GM19324 (cell line): ENCODE results near the gene PARP1.

ENCODE experiments used
- ATAC-seq: cut with Tn5 transposase; IDR thresholded peaks from one replicate; pipeline ENCODE4 v1.9.1; 2021; ENCODE audit warnings: mild to moderate bottlenecking, moderate library complexity; ENCODE audit not compliant: unreplicated experiment, low FRiP score

PARP1 gene

DNA sequence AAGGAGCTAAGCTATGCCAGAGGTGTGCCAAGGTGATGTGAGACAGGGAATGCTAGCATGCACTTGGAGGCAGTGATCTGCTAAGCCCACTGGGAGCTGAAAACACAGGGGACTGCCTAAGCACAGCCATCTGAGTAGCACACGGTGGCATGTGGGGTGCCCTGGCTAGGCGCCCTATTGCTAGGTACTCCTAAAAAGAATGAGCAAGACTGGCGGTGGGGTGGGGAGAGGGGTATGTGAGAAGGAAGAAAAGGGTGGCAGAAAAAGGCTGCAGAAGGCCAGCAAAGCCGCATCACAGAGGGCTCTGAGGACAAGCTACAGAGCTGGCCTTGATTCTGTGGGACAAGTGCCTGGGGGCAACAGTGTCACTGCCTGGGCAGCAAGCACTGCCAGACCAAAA, 23.9 kb downstream of the PARP1 start:
- ATAC-seq = no peak

DNA sequence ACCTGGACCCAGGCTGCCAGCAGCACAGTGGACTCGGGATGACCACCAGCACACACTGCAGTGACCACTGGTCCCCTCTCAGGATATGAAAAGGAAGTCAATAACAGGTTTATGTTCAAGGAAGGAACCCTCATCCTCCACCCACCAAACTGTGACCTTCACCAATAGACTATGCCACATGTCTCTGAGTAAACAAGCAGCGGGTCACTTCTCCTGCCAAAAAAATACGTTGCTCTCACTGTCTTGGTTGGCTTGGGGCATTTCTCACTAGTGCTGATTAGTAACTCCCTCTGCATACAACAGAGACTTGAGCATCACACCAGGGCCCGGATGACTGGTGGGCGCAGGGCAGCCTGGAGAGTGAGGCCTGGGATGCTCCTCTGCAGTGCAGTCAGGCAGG, 25.9 kb downstream of the PARP1 start:
- no peak for ATAC-seq

GRCh38 chr1:226381226-226381998, 26.5 kb downstream of the PARP1 start:
- no peak for ATAC-seq

GRCh38 chr1:226378071-226378470, 29.8 kb downstream of the PARP1 start:
- no peak for ATAC-seq

GRCh38 chr1:226376300-226376699, 31.6 kb downstream of the PARP1 start:
- ATAC-seq = no peak

GRCh38 chr1:226373376-226373775, 34.5 kb downstream of the PARP1 start:
- no peak for ATAC-seq

- ATAC-seq = no peak
These were observed 35.0 kb downstream of the PARP1 start for GRCh38 chr1:226372885-226373284.

- ATAC-seq = no peak
These were observed 35.9 kb downstream of the PARP1 start for GRCh38 chr1:226371866-226372490.

DNA sequence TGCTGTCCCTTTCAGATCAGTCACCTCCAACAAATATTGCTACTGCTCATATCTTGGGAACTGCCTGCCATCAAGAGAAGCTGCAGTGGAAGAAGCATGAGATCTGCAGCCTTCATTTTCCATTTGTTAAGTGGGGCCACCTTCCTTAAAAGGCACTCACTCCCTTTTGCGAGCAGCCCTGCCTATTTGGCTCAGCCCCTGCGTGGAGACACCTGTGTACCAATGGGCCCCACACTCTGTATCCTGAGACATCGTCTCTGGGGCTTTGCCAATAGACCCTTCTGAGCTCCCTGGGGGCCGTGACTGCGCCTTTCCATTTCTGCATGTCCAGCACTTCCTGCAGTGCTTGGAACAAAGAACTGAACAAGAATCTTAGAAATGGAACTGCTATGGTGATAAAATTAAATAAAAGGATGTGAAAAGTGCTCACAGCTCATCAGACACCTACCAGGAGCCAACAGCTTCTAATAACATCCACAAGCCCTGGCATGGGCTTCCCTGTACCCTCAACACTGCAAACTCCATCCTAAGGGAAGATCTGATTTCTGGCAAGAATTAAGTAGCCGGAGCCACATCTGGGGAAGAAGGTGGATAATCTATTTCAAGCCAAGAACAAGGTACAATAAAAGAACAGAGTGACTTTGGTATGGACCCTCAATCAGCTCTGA, 36.7 kb downstream of the PARP1 start:
- ATAC-seq = no peak

- peak; percentile 57 for ATAC-seq
These were observed 37.6 kb downstream of the PARP1 start for GRCh38 chr1:226370144-226370923.

DNA sequence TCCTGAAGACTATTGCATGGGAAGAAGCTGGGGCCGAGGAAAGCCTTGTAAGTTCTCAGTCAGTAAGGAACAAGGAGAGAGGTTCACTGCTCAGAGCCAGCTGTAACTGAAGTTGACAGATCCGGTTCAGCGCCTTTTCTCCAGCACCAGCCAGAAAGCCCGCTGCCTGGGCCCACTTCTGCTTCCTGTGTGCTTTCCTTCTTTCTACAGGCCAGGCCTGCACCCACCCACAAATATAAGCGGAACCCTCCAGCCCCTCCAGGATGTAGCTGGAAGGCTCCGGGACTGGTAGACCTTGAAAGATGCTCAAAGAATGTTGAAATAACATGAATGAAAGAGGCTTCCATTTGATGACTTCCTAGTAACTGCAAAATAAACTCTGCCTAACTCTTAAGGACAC, 38.8 kb downstream of the PARP1 start:
- ATAC-seq = no peak

DNA sequence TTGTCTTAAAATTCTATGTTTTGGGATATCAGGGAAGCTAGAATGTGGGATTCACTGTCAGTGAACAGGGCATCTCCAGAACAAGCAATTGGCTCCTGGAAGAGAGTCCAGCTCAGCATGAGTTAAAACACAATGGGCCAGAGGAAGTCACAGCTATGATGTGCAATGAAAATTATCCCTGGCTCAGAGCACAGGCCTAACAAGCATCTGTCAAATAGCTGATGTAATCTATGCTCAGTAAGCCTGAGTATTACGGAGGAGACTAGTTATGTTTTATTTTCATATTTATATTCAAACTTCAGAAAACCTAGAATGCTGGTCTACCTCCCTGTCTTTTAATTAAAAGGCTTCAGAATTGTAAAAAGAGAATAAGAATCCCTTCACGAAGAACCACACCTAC, 41.6 kb downstream of the PARP1 start:
- ATAC-seq = no peak

DNA sequence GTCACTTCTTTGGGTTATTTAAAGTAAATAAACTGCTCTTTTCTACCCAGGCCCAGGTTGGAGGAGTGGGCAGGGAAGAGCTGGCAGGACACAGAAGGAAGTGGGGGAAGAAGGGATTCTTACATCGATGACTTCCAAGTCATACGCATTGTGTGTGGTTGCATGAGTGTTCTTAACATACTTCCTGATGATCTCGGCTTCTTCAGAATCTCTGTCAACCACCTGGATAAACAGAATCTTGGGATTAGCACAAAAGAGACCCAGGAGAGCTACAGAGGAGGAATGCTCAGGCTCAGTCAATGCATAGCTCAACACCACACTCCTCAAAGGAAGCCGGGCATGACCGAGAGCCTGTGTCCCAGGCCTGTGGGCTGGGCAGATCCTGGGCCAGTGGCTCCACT, 42.1 kb downstream of the PARP1 start:
- ATAC-seq = no peak

DNA sequence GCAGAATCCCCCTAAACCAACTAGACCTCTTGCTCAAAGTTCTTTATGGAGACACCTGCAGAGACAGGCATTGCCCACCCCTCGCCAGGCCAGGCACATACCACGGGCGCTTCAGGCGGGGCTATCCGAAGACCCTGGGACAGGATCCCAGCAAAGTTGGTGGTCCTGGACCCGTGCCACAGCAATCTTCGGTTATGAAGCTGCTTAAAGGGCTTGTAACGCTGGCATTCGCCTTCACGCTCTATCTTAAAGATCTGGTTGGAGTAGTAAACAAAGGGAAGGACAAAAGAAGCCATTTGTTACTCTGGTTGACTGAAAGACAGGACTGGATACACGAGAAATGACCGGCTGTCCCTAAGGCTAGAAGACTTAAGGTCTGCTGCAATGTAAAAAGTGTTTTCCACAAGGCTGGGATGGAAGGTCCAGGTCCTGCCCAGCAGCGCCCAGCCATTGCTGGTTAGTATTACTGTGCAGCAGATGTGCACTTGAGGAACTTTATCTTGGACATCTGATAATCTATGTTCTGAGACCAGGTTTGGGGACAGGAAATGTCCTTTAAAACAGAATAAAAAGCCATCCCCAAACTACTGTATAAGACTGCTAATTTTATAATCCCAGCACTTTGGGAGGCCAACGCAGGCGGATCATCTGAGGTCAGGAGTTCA, 42.9 kb downstream of the PARP1 start:
- ATAC-seq = no peak

- no peak for ATAC-seq
These were observed 43.4 kb downstream of the PARP1 start for GRCh38 chr1:226364514-226364899.

GRCh38 chr1:226363801-226364513, 43.9 kb downstream of the PARP1 start:
- ATAC-seq = no peak

DNA sequence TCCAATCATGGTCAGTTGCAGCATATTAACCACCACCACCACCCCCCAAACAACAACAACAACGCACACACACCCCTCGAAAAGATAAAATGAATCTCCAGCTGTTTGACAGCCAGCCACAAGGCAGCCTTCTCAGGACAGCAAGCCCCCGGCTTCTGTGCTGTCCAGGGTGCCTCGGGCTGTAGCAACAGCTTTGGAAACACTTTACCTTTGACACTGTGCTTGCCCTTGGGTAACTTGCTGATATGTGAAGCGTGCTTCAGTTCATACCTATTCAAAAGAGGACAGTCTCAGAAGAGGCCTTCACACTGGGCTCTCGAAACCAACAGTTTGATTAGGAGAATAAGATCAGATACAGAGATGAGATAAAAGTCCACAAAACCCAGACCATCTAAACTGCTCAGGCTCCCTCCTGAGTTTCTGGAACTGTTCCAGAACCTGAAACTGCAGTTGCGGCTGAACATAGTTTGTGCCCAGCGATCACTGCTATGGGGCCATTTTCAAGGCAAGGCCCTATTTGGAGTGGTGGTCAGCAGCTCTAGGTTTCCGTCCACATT, 44.9 kb downstream of the PARP1 start:
- ATAC-seq = no peak

- no peak for ATAC-seq
These were observed 45.5 kb downstream of the PARP1 start for GRCh38 chr1:226362361-226362760.

- no peak for ATAC-seq
These were observed 47.7 kb downstream of the PARP1 start for GRCh38 chr1:226360106-226360746.
